ENCODE data around the gene CREB3L2.

CREB3L2 gene

DNA sequence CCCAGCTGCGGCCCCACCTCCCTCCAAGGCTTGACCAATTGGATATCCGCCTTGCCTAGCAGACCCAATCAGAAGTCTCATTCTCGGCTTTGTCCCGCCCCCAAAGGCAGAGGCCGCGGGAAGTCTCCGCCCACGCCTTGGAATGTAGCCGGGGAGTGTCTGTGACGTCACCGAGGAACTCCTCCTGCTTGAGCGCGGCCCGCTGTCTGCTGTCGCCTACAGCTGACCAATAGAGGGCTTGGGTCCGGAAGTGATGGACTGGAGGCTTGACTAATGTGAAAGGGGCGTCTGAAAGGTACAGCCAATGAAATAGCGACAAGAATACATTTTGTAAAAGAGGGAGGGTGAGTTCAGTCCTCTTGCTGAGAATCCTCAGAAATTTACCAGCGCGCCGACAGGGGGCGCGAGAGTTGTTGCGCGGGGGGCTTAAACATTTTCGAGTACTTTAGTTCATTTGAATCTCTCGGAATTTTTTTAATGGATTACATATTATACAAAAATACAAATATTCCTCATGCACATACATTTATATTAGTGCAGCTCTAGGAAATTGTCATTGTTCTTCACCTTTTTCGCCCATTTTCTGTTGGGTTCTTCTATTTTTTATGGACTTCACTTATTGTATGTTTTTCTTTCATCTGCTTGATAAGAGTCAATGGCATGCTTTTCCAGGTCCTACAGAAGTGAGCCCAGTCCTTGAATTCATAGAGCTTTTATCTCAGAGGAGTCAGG lies 376 bp upstream of the CREB3L2 start:
- Mint-ChIP-seq H3K4me1 (ENCODE audit: low read depth) (peaks cover 36% of the 10 kb centered on the region), H3K9me3 (no peaks in the 10 kb centered on the region), H3K4me3 (peak overlapping the region; percentile 96), H3K27ac (peak overlapping the region; percentile 96), H3K36me3 (ENCODE audit: low read depth) (peaks cover 15% of the 10 kb centered on the region), H3K27me3 (no peaks in the 10 kb centered on the region)
- DNase-seq, result peak; percentile 97

DNA sequence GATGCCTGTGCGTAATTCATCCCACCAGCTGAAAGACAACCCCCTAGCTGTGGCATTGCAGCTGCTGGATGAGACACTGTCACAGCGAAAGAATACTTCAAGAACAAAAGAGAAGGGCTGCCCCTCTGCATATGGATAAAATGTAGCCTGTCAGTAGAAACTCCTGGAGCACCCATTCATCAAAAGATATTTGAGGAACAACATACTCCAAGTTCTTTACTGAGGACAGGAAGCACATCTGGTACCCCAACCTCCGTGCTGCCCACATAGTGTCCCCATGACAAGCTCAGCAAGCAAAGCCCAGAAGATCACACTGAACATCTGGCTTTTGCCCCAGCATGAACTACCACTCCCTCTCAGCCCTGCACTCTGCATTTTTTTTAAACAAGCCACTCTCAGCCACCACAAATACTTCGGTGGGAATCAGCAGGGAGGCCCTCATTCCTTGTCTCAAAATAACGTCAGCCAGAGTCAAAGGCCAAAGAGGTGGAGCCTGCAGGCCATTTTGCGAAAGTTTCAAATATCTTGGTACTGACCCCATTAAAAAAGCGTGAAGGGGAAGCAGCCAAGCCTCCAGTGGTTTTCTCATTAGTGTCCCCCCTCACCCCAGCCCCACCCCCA lies 1.7 kb downstream of the CREB3L2 start:
- H3K9me3 Mint-ChIP-seq, result no peaks in the 10 kb centered on the region
- H3K36me3 Mint-ChIP-seq (ENCODE audit: low read depth), result peaks cover 25% of the 10 kb centered on the region
- peak overlapping the region; percentile 96 for H3K4me3 Mint-ChIP-seq
- no peaks in the 10 kb centered on the region for H3K27me3 Mint-ChIP-seq
- H3K27ac Mint-ChIP-seq, result peak overlapping the region; percentile 96
- no peak for DNase-seq
- H3K4me1 Mint-ChIP-seq (ENCODE audit: low read depth), result peaks cover 51% of the 10 kb centered on the region

- H3K27me3 Mint-ChIP-seq, result no peaks in the 10 kb centered on the region
- no peaks in the 10 kb centered on the region for H3K9me3 Mint-ChIP-seq
- H3K4me3 Mint-ChIP-seq, result peak overlapping the region; percentile 96
- peaks cover 49% of the 10 kb centered on the region for H3K4me1 Mint-ChIP-seq (ENCODE audit: low read depth)
- peaks cover 25% of the 10 kb centered on the region for H3K36me3 Mint-ChIP-seq (ENCODE audit: low read depth)
- no peak overlapping the region for H3K27ac Mint-ChIP-seq
- DNase-seq, result no peak
These were observed 2.3 kb downstream of the CREB3L2 start for GRCh38 chr7:137999496-138000080.

DNA sequence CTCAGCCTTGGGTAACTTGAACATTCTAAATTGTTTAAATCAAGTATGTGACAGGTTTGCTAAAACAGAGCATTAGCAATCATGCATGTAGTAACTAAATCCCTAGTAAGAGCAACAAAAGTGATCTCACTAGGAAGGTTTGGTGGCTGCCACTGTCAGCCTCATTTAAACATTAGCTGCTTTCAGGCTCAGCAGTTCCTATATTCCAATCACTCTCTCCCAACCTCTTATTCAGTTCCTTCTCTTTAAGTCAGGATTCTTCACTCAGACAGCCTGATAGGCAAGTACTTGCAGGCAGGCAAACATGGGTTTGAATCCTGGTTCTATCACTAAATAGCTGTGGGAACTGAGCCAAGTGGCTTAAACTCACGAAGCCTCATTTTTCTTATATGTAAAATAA lies 3.6 kb downstream of the CREB3L2 start:
- Mint-ChIP-seq H3K9me3 (no peaks in the 10 kb centered on the region), H3K4me3 (no peak overlapping the region), H3K36me3 (ENCODE audit: low read depth) (peaks cover 25% of the 10 kb centered on the region), H3K27ac (no peak overlapping the region), H3K27me3 (no peaks in the 10 kb centered on the region), H3K4me1 (ENCODE audit: low read depth) (peaks cover 54% of the 10 kb centered on the region)
- no peak for DNase-seq

GRCh38 chr7:137996871-137997270 lies 5.0 kb downstream of the CREB3L2 start:
- no peaks in the 10 kb centered on the region for H3K9me3 Mint-ChIP-seq
- H3K4me3 Mint-ChIP-seq, result no peak overlapping the region
- no peak for DNase-seq
- H3K27me3 Mint-ChIP-seq, result no peaks in the 10 kb centered on the region
- H3K4me1 Mint-ChIP-seq (ENCODE audit: low read depth), result peaks cover 61% of the 10 kb centered on the region
- peaks cover 28% of the 10 kb centered on the region for H3K36me3 Mint-ChIP-seq (ENCODE audit: low read depth)
- H3K27ac Mint-ChIP-seq, result no peak overlapping the region

DNA sequence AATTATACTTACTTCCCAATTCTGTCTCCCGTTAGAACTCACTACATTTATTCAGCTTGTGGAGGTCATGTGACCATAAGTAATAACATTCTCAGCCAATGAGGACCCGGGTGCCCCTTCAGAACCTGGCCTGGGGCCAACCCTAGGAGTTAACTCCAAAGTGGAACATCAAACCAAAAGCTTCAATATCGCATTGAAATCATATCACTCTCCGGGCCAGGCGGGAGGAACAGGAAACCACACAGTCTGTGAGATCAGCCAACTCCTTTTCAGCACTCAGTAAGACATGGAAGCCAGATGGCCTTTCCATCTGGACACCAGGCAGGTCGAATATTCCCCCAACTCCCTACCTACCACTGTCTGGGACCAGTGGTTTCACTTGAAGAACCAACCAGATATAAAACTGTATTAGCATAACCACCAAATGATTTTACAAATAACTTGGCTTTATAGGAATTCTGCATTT lies 5.5 kb downstream of the CREB3L2 start:
- no peaks in the 10 kb centered on the region for H3K9me3 Mint-ChIP-seq
- H3K27ac Mint-ChIP-seq, result no peak overlapping the region
- no peak overlapping the region for H3K4me3 Mint-ChIP-seq
- peaks cover 24% of the 10 kb centered on the region for H3K36me3 Mint-ChIP-seq (ENCODE audit: low read depth)
- no peaks in the 10 kb centered on the region for H3K27me3 Mint-ChIP-seq
- H3K4me1 Mint-ChIP-seq (ENCODE audit: low read depth), result peaks cover 63% of the 10 kb centered on the region
- DNase-seq, result no peak

GRCh38 chr7:137994216-137994615 lies 7.7 kb downstream of the CREB3L2 start:
- Mint-ChIP-seq H3K36me3 (ENCODE audit: low read depth) (peaks cover 20% of the 10 kb centered on the region), H3K27me3 (no peaks in the 10 kb centered on the region), H3K27ac (no peak overlapping the region), H3K4me1 (ENCODE audit: low read depth) (peaks cover 48% of the 10 kb centered on the region), H3K9me3 (no peaks in the 10 kb centered on the region), H3K4me3 (no peak overlapping the region)
- DNase-seq, result no peak

DNA sequence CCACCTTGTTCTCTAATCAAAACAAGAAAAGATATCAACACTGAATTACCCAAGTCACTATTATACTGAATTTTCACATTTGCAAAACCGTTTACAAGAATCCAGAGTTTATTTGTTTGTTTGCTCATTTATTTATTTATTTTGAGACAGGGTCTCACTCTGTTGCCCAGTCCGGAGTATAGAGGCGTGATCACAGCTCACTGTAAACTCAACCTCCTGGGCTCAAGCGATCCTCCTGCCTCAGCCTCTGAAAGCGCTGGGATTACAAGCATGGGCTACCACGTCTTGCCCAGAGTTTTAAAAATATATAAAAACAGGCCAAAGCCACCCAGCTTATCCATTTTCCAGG lies 8.5 kb downstream of the CREB3L2 start:
- Mint-ChIP-seq H3K9me3 (no peaks in the 10 kb centered on the region), H3K27me3 (no peaks in the 10 kb centered on the region), H3K36me3 (ENCODE audit: low read depth) (peaks cover 15% of the 10 kb centered on the region), H3K4me1 (ENCODE audit: low read depth) (peaks cover 41% of the 10 kb centered on the region), H3K27ac (no peak overlapping the region), H3K4me3 (no peak overlapping the region)
- DNase-seq, result no peak

GRCh38 chr7:137992550-137993394 lies 9.1 kb downstream of the CREB3L2 start:
- Mint-ChIP-seq H3K36me3 (ENCODE audit: low read depth) (peaks cover 15% of the 10 kb centered on the region), H3K9me3 (no peaks in the 10 kb centered on the region), H3K4me1 (ENCODE audit: low read depth) (peaks cover 35% of the 10 kb centered on the region), H3K27ac (no peak overlapping the region), H3K4me3 (no peak overlapping the region), H3K27me3 (no peaks in the 10 kb centered on the region)
- no peak for DNase-seq

DNA sequence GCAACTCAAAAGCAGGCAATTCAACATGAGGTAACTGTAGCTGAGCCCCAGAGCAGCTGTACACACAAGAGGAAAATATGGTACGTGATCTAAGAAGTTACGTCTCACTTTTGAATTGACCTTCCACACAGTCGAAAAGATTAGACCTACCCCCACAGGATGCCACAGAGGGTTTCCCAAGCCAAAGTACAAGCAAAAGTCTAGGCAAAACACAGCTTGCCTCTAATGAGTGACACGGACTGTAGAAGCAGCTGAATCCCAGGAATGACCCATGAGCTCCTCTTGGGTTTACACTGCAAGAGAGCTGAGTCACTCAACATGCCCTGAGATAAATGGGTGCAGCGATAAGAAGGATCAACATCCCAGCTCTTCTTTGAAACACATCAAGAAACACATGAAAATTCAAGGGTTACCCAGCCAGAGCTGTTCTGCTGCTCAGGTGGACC lies 9.8 kb downstream of the CREB3L2 start:
- no peak for DNase-seq
- H3K27me3 Mint-ChIP-seq, result no peaks in the 10 kb centered on the region
- peaks cover 15% of the 10 kb centered on the region for H3K36me3 Mint-ChIP-seq (ENCODE audit: low read depth)
- no peaks in the 10 kb centered on the region for H3K9me3 Mint-ChIP-seq
- H3K4me1 Mint-ChIP-seq (ENCODE audit: low read depth), result peaks cover 35% of the 10 kb centered on the region
- no peak overlapping the region for H3K4me3 Mint-ChIP-seq
- H3K27ac Mint-ChIP-seq, result no peak overlapping the region

- Mint-ChIP-seq H3K9me3 (no peaks in the 10 kb centered on the region), H3K27ac (no peak overlapping the region), H3K27me3 (no peaks in the 10 kb centered on the region), H3K4me3 (no peak overlapping the region), H3K4me1 (ENCODE audit: low read depth) (peaks cover 23% of the 10 kb centered on the region), H3K36me3 (ENCODE audit: low read depth) (peaks cover 7% of the 10 kb centered on the region)
- no peak for DNase-seq
These were observed 11.5 kb downstream of the CREB3L2 start for GRCh38 chr7:137990251-137990941.

DNA sequence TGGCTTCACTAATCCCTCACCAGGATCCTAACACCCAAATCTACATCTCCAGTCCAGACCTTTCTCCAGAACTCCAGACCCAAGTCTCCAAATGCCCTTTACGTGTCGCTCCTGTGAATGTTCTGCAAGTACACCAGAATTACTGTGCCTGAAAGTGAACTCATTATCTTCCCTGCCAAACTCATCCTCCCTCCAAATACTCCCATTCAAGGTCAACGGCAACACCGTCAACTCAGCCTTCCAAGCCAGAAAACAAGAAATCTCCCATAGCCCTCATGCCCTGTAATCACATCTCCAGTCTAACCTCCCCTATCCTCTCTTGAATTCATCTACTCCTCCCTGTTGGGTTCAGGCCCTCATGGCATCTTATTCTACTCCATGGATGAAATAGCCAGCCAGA lies 12.3 kb downstream of the CREB3L2 start:
- H3K9me3 Mint-ChIP-seq, result no peaks in the 10 kb centered on the region
- H3K27me3 Mint-ChIP-seq, result no peaks in the 10 kb centered on the region
- H3K27ac Mint-ChIP-seq, result no peak overlapping the region
- H3K36me3 Mint-ChIP-seq (ENCODE audit: low read depth), result peaks cover 15% of the 10 kb centered on the region
- H3K4me1 Mint-ChIP-seq (ENCODE audit: low read depth), result peaks cover 23% of the 10 kb centered on the region
- no peak for DNase-seq
- no peak overlapping the region for H3K4me3 Mint-ChIP-seq

GRCh38 chr7:137989094-137989493 lies 12.8 kb downstream of the CREB3L2 start:
- no peak overlapping the region for H3K27ac Mint-ChIP-seq
- no peak for DNase-seq
- H3K36me3 Mint-ChIP-seq (ENCODE audit: low read depth), result peaks cover 20% of the 10 kb centered on the region
- H3K9me3 Mint-ChIP-seq, result peaks cover under 1% of the 10 kb centered on the region
- no peaks in the 10 kb centered on the region for H3K27me3 Mint-ChIP-seq
- H3K4me1 Mint-ChIP-seq (ENCODE audit: low read depth), result peaks cover 23% of the 10 kb centered on the region
- H3K4me3 Mint-ChIP-seq, result no peak overlapping the region

GRCh38 chr7:137987968-137988367 lies 13.9 kb downstream of the CREB3L2 start:
- Mint-ChIP-seq H3K4me1 (ENCODE audit: low read depth) (peaks cover 15% of the 10 kb centered on the region), H3K4me3 (no peak overlapping the region), H3K9me3 (peaks cover 4% of the 10 kb centered on the region), H3K27ac (no peak overlapping the region), H3K36me3 (ENCODE audit: low read depth) (peaks cover 31% of the 10 kb centered on the region), H3K27me3 (no peaks in the 10 kb centered on the region)
- no peak for DNase-seq

Data from activated T-cell treated with anti-CD3 and anti-CD28 coated beads, Interleukin-2, amount 50 U/mL, for 24 hours (primary cell).